NCI-H2081 treated with DMSO at 0.1 percent for 48 hours (cell line): Measurements from ENCODE around the gene BAIAP2.
"Not testable (repeated sequence)": the region's sequence is repeated elsewhere in the genome, so short reads cannot be mapped to it uniquely, and the experiment has no call there.

Experiments used
- DNase-seq: peaks from one replicate; lab custom pipeline; 2025; lab: John Stamatoyannopoulos, UW

BAIAP2 gene

GRCh38 chr17:81143200-81143527 lies 108.2 kb downstream of the BAIAP2 start:
- no peak for DNase-seq

- DNase-seq: no peak
Observed at GRCh38 chr17:81143717-81144422, 108.9 kb downstream of the BAIAP2 start.

GRCh38 chr17:81144423-81144781 lies 109.5 kb downstream of the BAIAP2 start:
- no peak for DNase-seq

GRCh38 chr17:81146208-81146607 lies 111.3 kb downstream of the BAIAP2 start:
- not testable (repeated sequence) for DNase-seq

- DNase-seq: no peak
Observed at GRCh38 chr17:81147701-81148100, 112.8 kb downstream of the BAIAP2 start.

- no peak for DNase-seq
Observed at GRCh38 chr17:81148571-81148970, 113.6 kb downstream of the BAIAP2 start.

GRCh38 chr17:81148986-81149533 lies 114.1 kb downstream of the BAIAP2 start:
- DNase-seq: no peak

GRCh38 chr17:81150377-81151077 lies 115.6 kb downstream of the BAIAP2 start:
- DNase-seq: no peak

- no peak for DNase-seq
Observed at GRCh38 chr17:81151278-81151677, 116.3 kb downstream of the BAIAP2 start.

GRCh38 chr17:81152288-81152828 lies 117.4 kb downstream of the BAIAP2 start:
- no peak for DNase-seq

- no peak for DNase-seq
Observed at GRCh38 chr17:81153340-81153803, 118.4 kb downstream of the BAIAP2 start.

- DNase-seq: not testable (repeated sequence)
Observed at GRCh38 chr17:81154016-81154415, 119.1 kb downstream of the BAIAP2 start.

- no peak for DNase-seq
Observed at GRCh38 chr17:81154961-81155360, 120.0 kb downstream of the BAIAP2 start.

GRCh38 chr17:81156866-81157805 lies 122.2 kb downstream of the BAIAP2 start:
- DNase-seq: no peak

GRCh38 chr17:81157848-81158687 lies 123.1 kb downstream of the BAIAP2 start:
- DNase-seq: no peak

GRCh38 chr17:81158688-81159590 lies 124.0 kb downstream of the BAIAP2 start:
- no peak for DNase-seq

GRCh38 chr17:81159611-81160265 lies 124.8 kb downstream of the BAIAP2 start:
- DNase-seq: no peak

GRCh38 chr17:81160306-81160705 lies 125.4 kb downstream of the BAIAP2 start:
- no peak for DNase-seq

GRCh38 chr17:81160747-81161453 lies 125.9 kb downstream of the BAIAP2 start:
- no peak for DNase-seq
